BLaER1 (cell line): ENCODE measurements around the gene RHOJ.
A peak's percentile ranks its signal among the peaks of the same experiment; 100 is the strongest.

Experiments used
- H3K27ac ChIP-seq: shearing (Covaris generic); formaldehyde crosslinking; 2 replicates; pipeline ENCODE4 v1.8.1; 2022
- H3K27me3 ChIP-seq: shearing (Covaris generic); formaldehyde crosslinking; 2 replicates; pipeline ENCODE4 v1.8.1; 2022
- H3K36me3 ChIP-seq: shearing (Covaris generic); formaldehyde crosslinking; 2 replicates; pipeline ENCODE4 v1.8.1; 2022
- H3K4me1 ChIP-seq: shearing (Covaris generic); formaldehyde crosslinking; 2 replicates; pipeline ENCODE4 v1.8.1; 2022
- H3K4me2 ChIP-seq: shearing (Covaris generic); formaldehyde crosslinking; 2 replicates; pipeline ENCODE4 v1.8.1; 2022
- H3K4me3 ChIP-seq: shearing (Covaris generic); formaldehyde crosslinking; 2 replicates; pipeline ENCODE4 v1.8.1; 2022
- H3K9ac ChIP-seq: shearing (Covaris generic); formaldehyde crosslinking; 2 replicates; pipeline ENCODE4 v1.8.1; 2022
- H3K9me3 ChIP-seq: shearing (Covaris generic); formaldehyde crosslinking; 2 replicates; pipeline ENCODE4 v1.8.1; 2022
- H4K20me1 ChIP-seq: shearing (Covaris generic); formaldehyde crosslinking; 2 replicates; pipeline ENCODE4 v1.8.1; 2022
- Cebpa-rat ChIP-seq: shearing (Covaris generic); IDR thresholded peaks from 2 replicates; pipeline ENCODE4 v1.8.1; 2022

RHOJ gene

DNA sequence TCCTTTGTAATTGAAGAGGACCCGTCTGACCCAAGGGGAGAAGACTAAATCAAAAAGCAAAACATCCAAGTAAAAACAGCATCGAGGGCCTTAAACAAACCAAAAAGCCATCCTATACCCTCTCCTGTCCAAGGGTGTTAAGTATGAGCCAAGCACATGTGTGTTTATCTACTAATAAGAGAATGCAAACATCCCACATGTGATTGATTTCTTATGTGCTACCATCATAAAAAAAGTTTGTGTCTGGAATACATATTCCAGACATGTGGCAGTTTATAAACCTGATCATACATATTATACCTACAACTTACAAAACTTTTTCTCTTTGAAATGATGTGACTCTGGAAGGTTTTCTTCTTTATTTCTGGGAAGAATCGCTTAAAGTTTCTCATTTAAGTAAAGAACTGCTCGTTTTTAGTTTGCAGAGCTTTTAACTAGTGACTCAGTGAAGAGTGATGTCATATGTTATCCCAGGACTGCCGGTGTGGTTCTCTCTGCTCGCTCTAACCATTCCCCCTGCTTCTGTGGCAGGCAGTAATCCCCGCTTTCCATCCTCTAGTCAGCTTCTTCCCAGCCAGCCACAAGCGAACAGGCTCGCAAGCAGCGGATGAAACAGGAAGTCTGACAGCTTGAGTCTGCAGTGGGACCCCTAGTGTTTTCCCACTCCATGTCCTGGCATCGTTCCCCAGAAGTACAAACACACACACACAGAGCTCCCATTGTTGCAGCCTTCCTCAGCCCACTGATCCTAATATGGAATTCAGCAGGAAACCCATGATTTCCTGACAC lies 431 bp upstream of the RHOJ start:
- no peak for TF ChIP-seq Cebpa-rat
- no peaks in the 10 kb centered on the region for H3K36me3 ChIP-seq
- no peaks in the 10 kb centered on the region for H3K9me3 ChIP-seq
- H3K4me3 ChIP-seq, result 0 out of 2 replicates have a peak overlapping the region, but pooled peaks have one; percentile 5
- H3K4me1 ChIP-seq, result peaks cover 13% of the 10 kb centered on the region; the same call in 1 of the 2 replicates
- no peaks in the 10 kb centered on the region for H3K27me3 ChIP-seq
- H3K9ac ChIP-seq, result no peak overlapping the region
- peak overlapping the region; percentile 49 for H3K4me2 ChIP-seq
- no peaks in the 10 kb centered on the region for H4K20me1 ChIP-seq
- no peak overlapping the region for H3K27ac ChIP-seq

- Histone ChIP-seq H3K36me3 (no peaks in the 10 kb centered on the region), H3K4me1 (peaks cover 13% of the 10 kb centered on the region; the same call in 1 of the 2 replicates), H4K20me1 (no peaks in the 10 kb centered on the region), H3K27ac (no peak overlapping the region), H3K4me3 (no peak overlapping the region), H3K27me3 (no peaks in the 10 kb centered on the region), H3K9me3 (no peaks in the 10 kb centered on the region), H3K4me2 (no peak overlapping the region), H3K9ac (no peak overlapping the region)
- TF ChIP-seq Cebpa-rat, result no peak
Observed at GRCh38 chr14:63205044-63205575, 867 bp downstream of the RHOJ start.

DNA sequence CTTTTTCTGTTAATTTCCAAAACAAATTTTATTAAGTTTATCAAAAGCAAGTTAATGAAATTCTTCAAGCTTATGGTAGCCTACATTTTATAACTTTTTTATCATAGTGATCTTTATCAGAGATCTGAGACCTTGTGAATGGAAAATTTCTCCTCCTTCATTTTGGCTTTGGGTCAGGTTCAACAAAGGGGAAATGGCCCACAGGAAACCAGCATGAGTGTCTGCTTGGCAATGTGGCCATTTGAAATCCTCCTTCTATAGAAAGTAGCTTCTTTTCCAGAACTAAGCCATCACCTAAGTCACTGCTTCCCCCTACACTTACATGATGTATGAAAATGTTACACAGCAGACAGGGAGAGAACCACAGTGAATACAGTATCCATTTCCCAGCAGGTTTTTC lies 1.6 kb downstream of the RHOJ start:
- H4K20me1 ChIP-seq, result no peaks in the 10 kb centered on the region
- no peaks in the 10 kb centered on the region for H3K9me3 ChIP-seq
- H3K27ac ChIP-seq, result no peak overlapping the region
- no peak overlapping the region for H3K9ac ChIP-seq
- H3K4me2 ChIP-seq, result no peak overlapping the region
- H3K36me3 ChIP-seq, result no peaks in the 10 kb centered on the region
- peaks cover 13% of the 10 kb centered on the region; the same call in 1 of the 2 replicates for H3K4me1 ChIP-seq
- no peaks in the 10 kb centered on the region for H3K27me3 ChIP-seq
- no peak overlapping the region for H3K4me3 ChIP-seq
- TF ChIP-seq Cebpa-rat, result no peak

DNA sequence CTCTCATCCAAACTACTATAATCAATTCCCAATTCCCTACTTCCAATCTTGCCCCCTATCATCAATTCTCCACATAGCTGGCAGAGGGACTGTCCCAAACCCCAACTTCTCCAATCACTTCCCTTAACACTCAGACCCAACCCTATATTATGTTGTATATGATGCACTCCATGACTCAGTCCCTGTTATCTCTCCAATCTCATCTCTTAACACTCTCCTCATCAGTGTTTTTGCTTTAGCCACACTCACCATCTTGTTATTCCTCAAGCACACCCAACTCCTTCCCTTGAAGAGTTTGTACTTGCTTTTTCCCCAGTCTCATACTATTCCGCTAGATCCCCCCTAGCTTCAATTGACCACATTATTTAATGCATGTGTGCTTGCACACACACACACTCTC lies 4.9 kb downstream of the RHOJ start:
- H3K27me3 ChIP-seq, result no peaks in the 10 kb centered on the region
- H3K4me1 ChIP-seq, result peaks cover 6% of the 10 kb centered on the region; the same call in 1 of the 2 replicates
- no peak overlapping the region for H3K27ac ChIP-seq
- H4K20me1 ChIP-seq, result no peaks in the 10 kb centered on the region
- H3K9me3 ChIP-seq, result no peaks in the 10 kb centered on the region
- no peaks in the 10 kb centered on the region for H3K36me3 ChIP-seq
- TF ChIP-seq Cebpa-rat, result no peak
- H3K4me2 ChIP-seq, result no peak overlapping the region
- no peak overlapping the region for H3K9ac ChIP-seq
- no peak overlapping the region for H3K4me3 ChIP-seq

- TF ChIP-seq Cebpa-rat, result no peak
- Histone ChIP-seq H3K9me3 (no peaks in the 10 kb centered on the region), H3K9ac (no peak overlapping the region)
Observed at GRCh38 chr14:63210812-63211211, 6.6 kb downstream of the RHOJ start.

DNA sequence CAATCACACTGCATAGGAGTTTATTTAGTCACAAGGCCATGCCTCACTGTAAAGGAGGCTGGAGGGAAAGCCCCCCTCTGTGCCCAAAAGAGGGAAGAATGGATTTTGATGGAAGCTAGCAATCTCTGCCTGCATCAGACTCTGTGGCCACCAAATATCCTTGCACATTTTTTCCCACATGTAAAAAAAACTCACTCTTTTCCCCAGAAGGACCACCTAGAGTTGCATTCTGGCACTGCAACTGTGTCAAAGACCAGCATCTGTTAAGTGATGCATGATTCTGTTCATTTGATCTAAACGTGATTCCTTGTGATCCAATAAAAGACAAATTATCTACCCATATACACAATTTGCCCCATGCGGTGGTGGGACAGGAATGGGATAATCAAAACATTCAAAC lies 8.0 kb downstream of the RHOJ start:
- H4K20me1 ChIP-seq, result no peaks in the 10 kb centered on the region
- H3K4me2 ChIP-seq, result no peak overlapping the region
- no peak overlapping the region for H3K27ac ChIP-seq
- no peaks in the 10 kb centered on the region for H3K36me3 ChIP-seq
- no peak overlapping the region for H3K9ac ChIP-seq
- H3K27me3 ChIP-seq, result no peaks in the 10 kb centered on the region
- TF ChIP-seq Cebpa-rat, result no peak
- no peaks in the 10 kb centered on the region for H3K4me1 ChIP-seq
- no peak overlapping the region for H3K4me3 ChIP-seq
- H3K9me3 ChIP-seq, result no peaks in the 10 kb centered on the region

More at GRCh38 chr14:63210812-63211211, 6.6 kb downstream of the RHOJ start:
- no peak overlapping the region for H3K27ac ChIP-seq
- H4K20me1 ChIP-seq, result no peaks in the 10 kb centered on the region
- no peak overlapping the region for H3K4me2 ChIP-seq
- H3K4me3 ChIP-seq, result no peak overlapping the region
- H3K4me1 ChIP-seq, result no peaks in the 10 kb centered on the region
- no peaks in the 10 kb centered on the region for H3K36me3 ChIP-seq
- no peaks in the 10 kb centered on the region for H3K27me3 ChIP-seq

GRCh38 chr14:63212776-63213500 lies 8.7 kb downstream of the RHOJ start:
- Histone ChIP-seq H3K4me3 (no peak overlapping the region), H3K9me3 (no peaks in the 10 kb centered on the region), H3K9ac (no peak overlapping the region), H4K20me1 (no peaks in the 10 kb centered on the region), H3K36me3 (no peaks in the 10 kb centered on the region), H3K4me2 (no peak overlapping the region), H3K4me1 (no peaks in the 10 kb centered on the region), H3K27me3 (no peaks in the 10 kb centered on the region), H3K27ac (no peak overlapping the region)
- TF ChIP-seq Cebpa-rat, result no peak

DNA sequence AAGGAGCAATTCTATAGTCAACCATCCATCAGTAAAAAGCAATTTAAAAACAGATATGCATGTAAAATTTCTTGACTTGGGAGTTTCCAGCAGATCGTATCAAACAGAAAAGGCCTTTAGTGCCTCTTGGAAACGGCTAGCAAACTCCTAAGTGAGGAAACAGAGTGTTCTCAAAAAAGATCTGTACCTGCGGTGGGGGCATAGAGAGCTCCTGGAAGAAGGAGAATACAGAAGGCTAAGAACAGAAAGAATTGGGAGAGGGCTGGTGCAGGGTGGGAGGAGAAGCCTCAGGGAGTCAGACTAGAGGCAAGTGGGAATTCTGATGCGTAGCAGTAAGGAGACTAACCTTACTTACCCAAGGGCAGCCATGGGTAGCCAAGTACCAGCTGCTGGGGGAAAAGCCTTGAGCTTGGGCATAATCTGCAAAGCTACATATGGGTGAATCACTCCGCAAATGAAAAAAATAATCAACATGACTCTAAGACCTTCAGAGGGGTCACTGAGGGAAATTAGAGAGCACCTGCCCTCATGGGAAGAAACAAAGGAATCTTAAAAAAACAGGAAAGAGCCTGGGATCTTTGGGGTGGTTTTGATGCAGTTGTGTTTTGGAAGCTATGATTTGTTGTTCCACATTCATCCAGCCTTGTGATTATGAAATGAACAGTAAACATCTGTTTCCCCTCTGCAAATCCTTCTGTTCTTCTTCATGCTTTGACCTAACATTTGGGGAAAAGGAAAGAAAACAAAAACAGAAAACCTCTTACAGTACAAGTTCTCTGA lies 10.4 kb downstream of the RHOJ start:
- no peak for TF ChIP-seq Cebpa-rat
- Histone ChIP-seq H3K4me1 (no peaks in the 10 kb centered on the region), H3K27ac (no peak overlapping the region), H3K4me2 (no peak overlapping the region), H3K4me3 (no peak overlapping the region), H3K9me3 (no peaks in the 10 kb centered on the region), H3K9ac (no peak overlapping the region), H3K27me3 (no peaks in the 10 kb centered on the region), H3K36me3 (no peaks in the 10 kb centered on the region), H4K20me1 (no peaks in the 10 kb centered on the region)

- no peak for TF ChIP-seq Cebpa-rat
- Histone ChIP-seq H4K20me1 (no peaks in the 10 kb centered on the region), H3K4me1 (no peaks in the 10 kb centered on the region), H3K4me2 (no peak overlapping the region), H3K9me3 (no peaks in the 10 kb centered on the region), H3K27ac (no peak overlapping the region), H3K27me3 (no peaks in the 10 kb centered on the region), H3K36me3 (no peaks in the 10 kb centered on the region), H3K9ac (no peak overlapping the region), H3K4me3 (no peak overlapping the region)
Observed at GRCh38 chr14:63220526-63220925, 16.3 kb downstream of the RHOJ start.

DNA sequence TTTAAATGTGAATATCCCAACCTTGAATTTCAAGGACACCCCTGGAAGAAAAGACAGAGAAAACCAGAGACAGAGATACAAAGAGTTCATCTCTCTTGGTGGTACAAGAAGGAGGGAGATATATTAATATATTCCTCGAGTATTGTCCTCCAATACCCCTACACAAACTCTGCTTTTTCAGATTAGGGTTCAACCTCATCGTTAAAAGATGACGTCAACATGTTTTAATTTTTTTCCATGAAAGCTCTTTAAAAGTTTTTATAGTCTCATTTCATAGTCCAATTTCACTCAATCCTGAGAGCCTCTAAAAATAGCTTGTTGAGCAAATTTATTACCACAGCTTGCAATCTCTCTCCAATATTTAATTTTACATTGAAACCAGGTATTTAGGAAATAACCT lies 19.4 kb downstream of the RHOJ start:
- no peaks in the 10 kb centered on the region for H4K20me1 ChIP-seq
- no peak overlapping the region for H3K9ac ChIP-seq
- H3K27me3 ChIP-seq, result no peaks in the 10 kb centered on the region
- H3K4me1 ChIP-seq, result no peaks in the 10 kb centered on the region
- TF ChIP-seq Cebpa-rat, result no peak
- H3K9me3 ChIP-seq, result no peaks in the 10 kb centered on the region
- no peak overlapping the region for H3K4me3 ChIP-seq
- no peak overlapping the region for H3K4me2 ChIP-seq
- H3K27ac ChIP-seq, result no peak overlapping the region
- no peaks in the 10 kb centered on the region for H3K36me3 ChIP-seq
